Keratinocyte (primary cell): Measurements from ENCODE around the gene KRT8. TPM values are rescaled to one million over a fixed set of nuclear protein-coding genes. Genes with fewer than 3 reads are reported as not detected.

Experiments
- DNase-seq: peaks from one replicate; pipeline ENCODE4 v3.0.0-alpha.2; 2011; ENCODE audit warnings: low read depth, missing footprints, low spot score
- FAIRE-seq: peaks from 2 replicates; lab custom pipeline; 2011; peaks lifted over from hg19 to GRCh38; lab: Jason Lieb, UNC
- H2AFZ ChIP-seq: 2 replicates; pipeline ENCODE4 v1.6.0; 2012; ENCODE audit warnings: low read length, control low read depth, inconsistent platforms; ENCODE audit not compliant: control insufficient read depth
- H3K27ac ChIP-seq: 2 replicates; pipeline ENCODE4 v1.5.1; 2011; ENCODE audit warnings: low read length; ENCODE audit not compliant: control insufficient read depth, insufficient read depth
- H3K27me3 ChIP-seq: 3 replicates; pipeline ENCODE4 v1.6.0; 2011; ENCODE audit warnings: low read length; ENCODE audit not compliant: control insufficient read depth, insufficient read depth; ENCODE audit errors: extremely low read depth
- H3K36me3 ChIP-seq, 2 experiments: 2 replicates in 1 of 2; 3 replicates in 1 of 2; pipeline ENCODE4 v1.5.1; 2011; ENCODE audit warnings: low read length in 2 of 2, mild to moderate bottlenecking in 1 of 2; ENCODE audit not compliant: control insufficient read depth in 2 of 2, insufficient read depth in 2 of 2; ENCODE audit errors: extremely low read depth in 1 of 2
- H3K4me1 ChIP-seq: 3 replicates; pipeline ENCODE4 v1.5.1; 2011; ENCODE audit warnings: low read length; ENCODE audit not compliant: control insufficient read depth, insufficient read depth; ENCODE audit errors: extremely low read depth
- H3K4me2 ChIP-seq: 3 replicates; pipeline ENCODE4 v1.6.0; 2011; ENCODE audit warnings: low read depth, low read length; ENCODE audit not compliant: control insufficient read depth, insufficient read depth; ENCODE audit errors: extremely low read depth
- H3K4me3 ChIP-seq, 3 experiments: fragments of 200-600 bp in 1 of 3; sonication (generic) in 1 of 3; 2 replicates in 2 of 3; 3 replicates in 1 of 3; pipeline ENCODE4 v1.5.1; 2011 to 2016; ENCODE audit warnings: low read length in 3 of 3, mild to moderate bottlenecking in 3 of 3, control low read depth in 2 of 3, inconsistent platforms in 1 of 3, low read depth in 1 of 3, mixed read lengths in 1 of 3, mixed run types in 1 of 3, moderate library complexity in 1 of 3; ENCODE audit not compliant: control insufficient read depth in 2 of 3, insufficient read depth in 2 of 3; ENCODE audit errors: extremely low read depth in 1 of 3
- H3K79me2 ChIP-seq: 2 replicates; pipeline ENCODE4 v1.6.0; 2012; ENCODE audit warnings: low read length; ENCODE audit not compliant: control insufficient read depth, insufficient read depth
- H3K9ac ChIP-seq: 3 replicates; pipeline ENCODE4 v1.6.0; 2011; ENCODE audit warnings: low read length; ENCODE audit not compliant: control insufficient read depth, insufficient read depth; ENCODE audit errors: extremely low read depth
- H3K9me1 ChIP-seq: 3 replicates; pipeline ENCODE4 v1.6.0; 2011; ENCODE audit warnings: low read length; ENCODE audit not compliant: control insufficient read depth, insufficient read depth; ENCODE audit errors: extremely low read depth
- H3K9me3 ChIP-seq: 2 replicates; pipeline ENCODE4 v1.5.1; 2012; ENCODE audit warnings: low read depth, low read length; ENCODE audit not compliant: control insufficient read depth
- H4K20me1 ChIP-seq: 3 replicates; pipeline ENCODE4 v1.6.0; 2011; ENCODE audit warnings: low read length; ENCODE audit not compliant: control insufficient read depth, insufficient read depth; ENCODE audit errors: extremely low read depth
- CTCF ChIP-seq, 3 experiments: IDR thresholded peaks in 1 of 3; conservative IDR thresholded peaks in 1 of 3; optimal IDR thresholded peaks in 1 of 3; 2 replicates in 2 of 3; 3 replicates in 1 of 3; pipeline versions ENCODE3 to v1.5.1; 2011; ENCODE audit warnings: low read length in 3 of 3, mild to moderate bottlenecking in 3 of 3, moderate library complexity in 2 of 3, control low read depth in 1 of 3, inconsistent platforms in 1 of 3; ENCODE audit not compliant: insufficient read depth in 2 of 3; ENCODE audit errors: extremely low read depth in 1 of 3
- EZH2 ChIP-seq: IDR thresholded peaks from one replicate; pipeline ENCODE4 v1.6.1; 2012; ENCODE audit warnings: inconsistent platforms, mild to moderate bottlenecking, low read length, moderate library complexity
- dilution Hi-C: fragments of 300-500 bp; cut with MboI; formaldehyde crosslinking; loops from one replicate; pipeline ENCODE4 v1.7.0; 2020; ENCODE audit warnings: low sequenced_read_pairs; ENCODE audit not compliant: extremely low pct_ligation_motif_present
- polyA plus RNA-seq, 5 experiments: library from polyadenylated mRNA; depleted of rRNA in 3 of 5; stranded (reverse) in 3 of 5; stranded (forward) in 1 of 5; unstranded in 1 of 5; fragments of >200 nt; gene quantifications; 1 replicate in 1 of 5; 2 replicates in 3 of 5; 3 replicates in 1 of 5; pipeline versions ENCODE4 v1.2.1 to v1.2.3, GENCODE V29; 2011 to 2012; ENCODE audit warnings: missing spikeins in 2 of 5, low read depth in 1 of 5, low replicate concordance in 1 of 5

The KRT8 gene
- polyA plus RNA-seq, 1 donor (not counting 4 experiments of a cell fraction or from before 2014, with no cell fraction given) = 151 TPM

GRCh38 chr12:52851787-52852186, 53.1 kb downstream of the KRT8 start:
- no peaks in the 10 kb centered on the region for H4K20me1 ChIP-seq
- H3K9me1 ChIP-seq = no peaks in the 10 kb centered on the region
- H3K9ac ChIP-seq = no peak overlapping the region
- peaks cover 5% of the 10 kb centered on the region for H3K4me1 ChIP-seq
- no peak overlapping the region for H3K27ac ChIP-seq
- peaks cover 9% of the 10 kb centered on the region for H3K27me3 ChIP-seq
- no peaks in the 10 kb centered on the region for H3K9me3 ChIP-seq
- FAIRE-seq (no peak), DNase-seq (no peak)
- no peaks in the 10 kb centered on the region for H3K79me2 ChIP-seq
- no peak overlapping the region for H2AFZ ChIP-seq
- no peak overlapping the region for H3K4me3 ChIP-seq
- TF ChIP-seq CTCF (optimal IDR thresholded peaks at IDR 0.05 in 1 of 3, IDR thresholded peaks at IDR 0.05 in 1 of 3, conservative IDR thresholded peaks at IDR 0.05 in 1 of 3; ENCODE audit: extremely low read depth in 1 of 3, insufficient read depth in 2 of 3, low read length in 3 of 3) (no peak), EZH2 (no peak)
- no peaks in the 10 kb centered on the region for H3K36me3 ChIP-seq
- H3K4me2 ChIP-seq = no peak overlapping the region
- dilution Hi-C loops = no loop called here

- H3K9ac ChIP-seq = no peak overlapping the region
- H3K9me1 ChIP-seq = no peaks in the 10 kb centered on the region
- no peak overlapping the region for H3K4me2 ChIP-seq
- no peak overlapping the region for H2AFZ ChIP-seq
- H3K27ac ChIP-seq = no peak overlapping the region
- dilution Hi-C loops = no loop called here
- TF ChIP-seq CTCF (optimal IDR thresholded peaks at IDR 0.05 in 1 of 3, IDR thresholded peaks at IDR 0.05 in 1 of 3, conservative IDR thresholded peaks at IDR 0.05 in 1 of 3; ENCODE audit: extremely low read depth in 1 of 3, insufficient read depth in 2 of 3, low read length in 3 of 3) (no peak), EZH2 (no peak)
- H3K79me2 ChIP-seq = no peaks in the 10 kb centered on the region
- no peak overlapping the region for H3K4me3 ChIP-seq
- H3K4me1 ChIP-seq = peaks cover 4% of the 10 kb centered on the region
- H3K27me3 ChIP-seq = peaks cover 9% of the 10 kb centered on the region
- FAIRE-seq (no peak), DNase-seq (no peak)
- H3K36me3 ChIP-seq = no peaks in the 10 kb centered on the region
- no peaks in the 10 kb centered on the region for H4K20me1 ChIP-seq
- no peaks in the 10 kb centered on the region for H3K9me3 ChIP-seq
Measured at GRCh38 chr12:52850681-52851080, 54.2 kb downstream of the KRT8 start.
